ENCODE data around the gene PAPLN. TPM values are rescaled to one million over a fixed set of nuclear protein-coding genes. Genes with fewer than 3 reads are reported as not detected.

The PAPLN gene
- total RNA-seq (2014; rRNA removed) (0.35 and 0.40 TPM in 2 replicates), Bru-seq, nascent RNA (percentile 31 among the genes with signal in this experiment), BruChase-seq, experiment 1, labeled RNA remaining after a 6-hour chase (percentile 36 among the genes with signal in this experiment), BruChase-seq, experiment 2, labeled RNA remaining after a 2-hour chase (percentile 46 among the genes with signal in this experiment)
- long read RNA-seq, partial matches to known transcripts: 1 of 16 reads
- long read RNA-seq, other reads (novel, unspliced or antisense): 15 of 16 reads

- H3K36me3 ChIP-seq (ENCODE audit: low read depth, low read length): no peaks in the 10 kb centered on the region
- H3K4me3 ChIP-seq (ENCODE audit: low read length): peak within 1 kb of the TSS; percentile 62
- TF ChIP-seq EZH2phosphoT487 (IDR thresholded peaks at IDR 0.05; ENCODE audit: borderline replicate concordance, low read length): no peak
- no peak for TF ChIP-seq EZH2 (IDR thresholded peaks at IDR 0.05; ENCODE audit: low read length, unreplicated experiment)
- no peak for TF ChIP-seq CTCF (conservative IDR thresholded peaks at IDR 0.05; ENCODE audit: low read depth, low read length)
- no peaks in the 10 kb centered on the region for H3F3A ChIP-seq (ENCODE audit: low read length, unreplicated experiment)
- H3K79me2 ChIP-seq (ENCODE audit: low read length): no peaks in the 10 kb centered on the region
- no peaks in the 10 kb centered on the region for H3K9me3 ChIP-seq (ENCODE audit: low read length)
- H2AFZ ChIP-seq (ENCODE audit: low read length): peak within 1 kb of the TSS; percentile 65
- no TSS peak for BruUV-seq (replicated peaks)
- peak within 1 kb of the TSS; percentile 91 for H3K4me2 ChIP-seq (ENCODE audit: low read length)
- intact Hi-C loops (cut with micrococcal nuclease): no loop called here
- peaks cover 30% of the 10 kb centered on the region for H3K4me1 ChIP-seq (ENCODE audit: insufficient read depth, low read length)
- ATAC-seq (peak; percentile 1; the same call in 1 of the 2 replicates), DNase-seq (peak; percentile 29)
- ChIA-PET CTCF (no interaction called here), POLR2A (ENCODE audit: unreplicated experiment) (no interaction called here)
- peaks cover 5% of the 10 kb centered on the region; the same call in 1 of the 2 replicates for H4K20me1 ChIP-seq (ENCODE audit: low read length)
- H3K9me2 ChIP-seq (replicated peaks; ENCODE audit: low read length): no peaks in the 10 kb centered on the region
- H3K27me3 ChIP-seq (ENCODE audit: low read length): peaks cover 56% of the 10 kb centered on the region
- H3K27ac ChIP-seq (ENCODE audit: low read length): no peak within 1 kb of the TSS
- H3K9ac ChIP-seq (ENCODE audit: low read length): no peak within 1 kb of the TSS
Observed at GRCh38 chr14:73237219-73237785, at the start of gene PAPLN. TSS of gene PAPLN (plus strand) at chr14:73237506. CDS start at chr14:73239779, 2,273 bp downstream.

- BruUV-seq (replicated peaks): no TSS peak
- CTCF ChIA-PET: interaction anchor here (0.8 to 1.1 kb wide), 3 partner anchors 16 to 94 kb away, joined by 3 to 7 read pairs (median 3); no protein-coding TSS in a partner anchor
- peak; percentile 99 for ATAC-seq
Observed at GRCh38 chr14:73188501-73188911, 48.8 kb upstream of the PAPLN start.

More at GRCh38 chr14:73188501-73188911, 48.8 kb upstream of the PAPLN start:
- H3K4me1 ChIP-seq (ENCODE audit: insufficient read depth, low read length): peaks cover 12% of the 10 kb centered on the region
- H3K79me2 ChIP-seq (ENCODE audit: low read length): no peaks in the 10 kb centered on the region
- H3K9me2 ChIP-seq (replicated peaks; ENCODE audit: low read length): no peaks in the 10 kb centered on the region
- H3K4me2 ChIP-seq (ENCODE audit: low read length): no peak overlapping the region
- no peaks in the 10 kb centered on the region for H4K20me1 ChIP-seq (ENCODE audit: low read length)
- intact Hi-C loops (cut with micrococcal nuclease): no loop called here
- TF ChIP-seq CTCF (conservative IDR thresholded peaks at IDR 0.05; ENCODE audit: low read depth, low read length) (no peak), EZH2phosphoT487 (IDR thresholded peaks at IDR 0.05; ENCODE audit: borderline replicate concordance, low read length) (no peak), EZH2 (IDR thresholded peaks at IDR 0.05; ENCODE audit: low read length, unreplicated experiment) (no peak)
- POLR2A ChIA-PET (ENCODE audit: unreplicated experiment): interaction anchor here (0.7 kb wide), 2 partner anchors 22 to 78 kb away, joined by 3 to 5 read pairs; no protein-coding TSS in a partner anchor
- H3K4me3 ChIP-seq (ENCODE audit: low read length): no peak overlapping the region
- no peaks in the 10 kb centered on the region for H3F3A ChIP-seq (ENCODE audit: low read length, unreplicated experiment)
- no peak overlapping the region for H3K27ac ChIP-seq (ENCODE audit: low read length)
- no peaks in the 10 kb centered on the region for H3K9me3 ChIP-seq (ENCODE audit: low read length)
- H3K27me3 ChIP-seq (ENCODE audit: low read length): no peaks in the 10 kb centered on the region
- peaks cover 12% of the 10 kb centered on the region; the same call in 1 of the 2 replicates for H3K36me3 ChIP-seq (ENCODE audit: low read depth, low read length)
- DNase-seq: peak; percentile 74
- H3K9ac ChIP-seq (ENCODE audit: low read length): no peak overlapping the region
- no peak overlapping the region for H2AFZ ChIP-seq (ENCODE audit: low read length)
